Measurements from ENCODE around the gene LUC7L3.
"Not testable (repeated sequence)": the region's sequence is repeated elsewhere in the genome, so short reads cannot be mapped to it uniquely, and the experiment has no call there.

Gene LUC7L3

DNA sequence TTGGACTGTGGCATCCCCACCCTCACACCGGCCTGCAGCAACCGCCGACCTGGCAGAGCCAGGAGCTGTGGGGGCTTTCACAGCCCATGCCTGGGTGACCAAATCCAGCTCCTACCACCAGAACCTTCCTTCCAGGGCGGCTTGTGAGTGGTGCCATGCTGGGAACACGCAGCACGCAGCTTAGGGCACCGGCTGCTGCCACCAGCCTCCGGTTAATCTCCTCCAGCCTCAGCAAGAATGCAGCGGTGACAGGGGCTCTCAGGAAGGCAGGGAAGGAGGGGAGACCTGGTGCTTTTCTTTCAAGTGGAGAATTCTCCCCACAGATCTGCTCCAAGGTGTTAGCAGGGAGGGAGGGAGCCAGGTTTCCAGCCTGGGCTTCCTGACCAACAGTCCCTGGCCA lies 80.2 kb downstream of the LUC7L3 start:
- no peak for DNase-seq (ENCODE audit: low read depth)
- no peak for TF ChIP-seq CTCF (IDR thresholded peaks at IDR 0.05; ENCODE audit: insufficient read depth, low read depth, low read length, missing control alignments)
- no peak overlapping the region for H3K4me3 ChIP-seq (ENCODE audit: low read length)

DNA sequence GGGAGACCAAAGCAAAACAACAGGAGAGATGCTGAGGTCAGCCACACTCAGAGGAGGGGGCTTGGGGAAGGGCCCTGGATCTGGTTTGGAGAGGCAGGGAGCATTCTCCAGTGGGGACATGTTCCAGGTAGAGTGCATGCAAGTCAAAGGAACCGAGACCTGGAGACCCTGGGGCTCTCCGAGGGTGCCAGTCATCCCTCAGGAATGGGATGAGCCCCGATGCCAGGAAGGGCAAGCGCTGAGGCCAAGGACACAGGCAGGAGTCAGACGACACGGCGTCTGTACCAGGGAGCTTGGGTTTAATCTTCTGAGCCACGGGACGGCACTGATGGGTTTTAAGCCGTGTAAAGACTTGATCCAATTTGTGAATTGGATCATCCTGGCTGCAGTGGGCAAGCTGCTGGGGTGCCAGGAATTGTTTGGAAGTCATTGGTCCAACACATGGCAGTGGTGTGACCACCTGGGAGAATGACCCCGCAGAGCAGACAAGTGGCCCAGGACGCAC lies 80.8 kb downstream of the LUC7L3 start:
- no peak for TF ChIP-seq CTCF (IDR thresholded peaks at IDR 0.05; ENCODE audit: insufficient read depth, low read depth, low read length, missing control alignments)
- H3K4me3 ChIP-seq (ENCODE audit: low read length), result no peak overlapping the region
- no peak for DNase-seq (ENCODE audit: low read depth)

DNA sequence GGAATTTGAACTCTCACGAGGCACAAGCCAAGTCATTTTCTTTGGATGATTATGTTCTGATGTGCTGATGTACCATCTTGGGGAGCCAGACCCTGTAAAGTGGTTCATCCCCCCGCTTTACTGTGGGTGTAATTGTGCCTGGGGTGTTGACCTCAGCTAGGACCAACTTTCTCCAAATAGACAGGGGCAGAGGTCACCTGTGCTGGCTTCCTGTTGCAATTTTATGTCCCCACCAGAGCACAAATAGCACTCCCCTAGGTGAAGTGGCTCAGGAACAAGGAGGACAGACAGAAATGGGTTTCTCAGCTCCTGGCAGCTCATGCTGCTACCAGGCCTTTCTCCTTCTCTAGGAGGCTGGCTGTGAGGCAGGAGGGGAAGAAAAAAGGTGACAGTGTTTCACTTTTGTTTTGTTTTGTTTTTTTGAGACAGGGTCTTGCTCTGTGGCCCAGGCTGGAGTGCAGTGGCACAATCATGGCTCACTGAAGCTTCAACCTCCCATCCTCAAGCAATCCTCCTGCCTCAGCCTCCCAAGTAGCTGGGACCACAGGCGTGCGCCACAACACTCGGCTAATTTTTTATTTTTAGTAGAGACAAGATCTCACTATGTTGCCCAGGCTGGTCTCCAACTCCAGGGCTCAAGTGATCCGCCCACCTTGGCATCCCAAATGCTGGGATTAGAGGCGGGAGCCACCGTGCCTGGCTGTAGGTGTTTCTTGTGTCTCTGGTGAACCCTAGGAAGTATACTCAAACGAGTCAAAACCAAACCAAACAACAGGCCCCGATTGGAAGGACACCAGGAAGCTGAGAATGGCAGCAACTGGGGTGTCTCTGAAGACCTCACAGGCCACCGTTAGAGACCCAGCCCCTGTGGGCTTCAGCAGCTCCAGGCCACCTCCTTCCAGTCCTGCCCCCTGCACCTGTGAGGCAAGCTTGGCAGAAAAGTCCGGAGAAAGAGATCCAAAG lies 83.5 kb downstream of the LUC7L3 start:
- no peak for TF ChIP-seq CTCF (IDR thresholded peaks at IDR 0.05; ENCODE audit: insufficient read depth, low read depth, low read length, missing control alignments)
- no peak overlapping the region for H3K4me3 ChIP-seq (ENCODE audit: low read length)
- DNase-seq (ENCODE audit: low read depth), result no peak

GRCh38 chr17:50803676-50804075 lies 84.3 kb downstream of the LUC7L3 start:
- H3K4me3 ChIP-seq (ENCODE audit: low read length), result no peak overlapping the region
- TF ChIP-seq CTCF (IDR thresholded peaks at IDR 0.05; ENCODE audit: insufficient read depth, low read depth, low read length, missing control alignments), result no peak
- no peak for DNase-seq (ENCODE audit: low read depth)

DNA sequence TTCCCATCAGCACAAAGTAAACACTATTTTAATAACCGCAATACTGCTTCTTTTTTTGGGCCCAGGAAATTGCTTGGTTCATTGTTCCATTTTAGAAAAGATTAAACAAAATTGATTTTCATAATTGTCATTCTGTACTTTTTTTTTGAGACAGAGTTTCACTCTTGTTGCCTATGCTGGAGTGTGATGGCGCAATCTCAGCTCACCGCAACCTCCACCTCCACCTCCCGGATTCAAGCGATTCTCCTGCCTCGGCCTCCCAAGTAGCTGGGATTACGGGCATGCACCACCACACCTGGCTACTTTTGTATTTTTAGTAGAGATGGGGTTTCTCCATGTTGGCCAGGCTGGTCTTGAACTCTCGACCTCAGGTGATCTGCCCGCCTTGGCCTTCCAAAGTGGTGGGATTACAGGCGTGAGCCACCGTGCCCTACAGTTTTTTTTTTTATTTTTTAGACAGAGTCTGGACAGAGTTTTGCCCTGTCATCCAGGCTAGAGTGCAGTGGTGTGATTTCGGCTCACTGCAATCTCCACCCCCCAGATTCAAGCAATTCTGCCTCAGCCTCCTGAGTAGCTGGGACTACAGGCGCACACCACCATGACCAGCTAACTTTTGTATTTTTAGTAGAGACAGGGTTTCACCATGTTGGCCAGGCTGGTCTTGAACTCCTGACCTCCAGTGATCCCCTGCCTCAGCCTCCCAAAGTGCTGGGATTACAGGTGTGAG lies 85.5 kb downstream of the LUC7L3 start:
- DNase-seq (ENCODE audit: low read depth); H3K4me3 ChIP-seq (ENCODE audit: low read length): not testable (repeated sequence)

DNA sequence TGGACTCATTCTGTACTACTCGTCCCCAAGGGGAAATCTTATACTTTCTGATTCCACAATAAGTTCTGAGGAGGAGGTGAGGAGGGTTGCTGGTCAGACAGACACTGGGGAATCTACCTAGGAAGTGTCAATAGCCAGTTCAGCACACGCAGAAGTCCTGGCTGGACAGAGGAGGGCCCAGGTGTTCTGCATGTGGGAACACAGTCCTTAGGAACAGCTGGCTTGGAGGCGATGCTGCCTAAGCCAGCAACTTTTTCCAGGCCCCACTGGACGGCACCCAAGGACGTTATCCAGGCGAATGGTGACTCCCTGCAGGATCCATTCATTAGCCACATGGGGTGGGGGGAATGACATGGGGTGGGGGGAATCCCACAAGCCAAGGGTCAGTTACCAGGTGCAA lies 86.1 kb downstream of the LUC7L3 start:
- no peak overlapping the region for H3K4me3 ChIP-seq (ENCODE audit: low read length)
- no peak for TF ChIP-seq CTCF (IDR thresholded peaks at IDR 0.05; ENCODE audit: insufficient read depth, low read depth, low read length, missing control alignments)
- DNase-seq (ENCODE audit: low read depth), result no peak

All from epithelial cell of esophagus (primary cell).